Measurements from ENCODE around the gene EYA2.
"Not testable (repeated sequence)": the region's sequence is repeated elsewhere in the genome, so short reads cannot be mapped to it uniquely, and the experiment has no call there.

EYA2 gene

DNA sequence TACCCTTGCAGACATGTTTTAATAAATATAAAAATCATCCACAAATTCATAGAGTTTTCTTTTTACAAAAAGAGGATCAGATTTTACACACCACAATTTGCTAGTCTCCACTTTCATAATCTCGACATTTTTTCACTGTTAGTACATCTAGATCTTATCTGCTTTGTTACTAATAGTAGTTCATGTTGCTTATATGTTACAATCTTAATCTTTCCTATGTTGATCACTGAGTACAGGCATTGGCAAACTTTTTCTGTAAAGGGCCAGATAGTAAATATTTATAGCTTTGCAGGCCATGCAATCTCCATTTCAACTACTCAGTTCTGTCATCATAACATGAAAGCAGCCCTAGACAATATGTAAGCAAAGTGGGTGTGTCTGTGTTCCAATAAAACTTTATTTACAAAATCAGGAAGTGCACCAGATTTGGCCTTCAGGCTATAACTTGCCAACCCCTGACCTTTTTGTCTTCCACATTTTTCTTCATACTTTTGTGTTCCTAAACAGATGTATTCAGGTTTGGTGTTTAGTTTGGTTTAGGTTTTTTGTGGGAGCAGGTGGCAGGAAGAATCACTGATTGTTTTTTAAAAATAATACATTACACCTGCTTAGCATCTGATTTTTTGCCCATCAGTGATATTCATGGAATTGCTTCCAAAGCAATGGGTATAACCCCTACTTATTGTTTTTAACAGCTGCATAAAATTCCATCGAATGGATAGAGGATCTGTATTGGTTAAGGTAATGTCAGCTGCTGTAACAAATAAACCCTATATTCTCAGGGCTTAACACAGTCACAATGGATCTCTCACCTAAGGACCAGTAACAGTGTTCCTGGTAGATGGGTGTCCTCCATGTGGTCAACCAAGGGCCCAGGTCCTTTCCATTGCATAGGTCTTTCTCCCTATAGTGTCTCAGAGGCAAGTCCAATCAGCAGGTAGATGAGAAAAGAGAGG lies 61.2 kb downstream of the EYA2 start:
- DNase-seq (ENCODE audit: low spot score) = peak; percentile 40

DNA sequence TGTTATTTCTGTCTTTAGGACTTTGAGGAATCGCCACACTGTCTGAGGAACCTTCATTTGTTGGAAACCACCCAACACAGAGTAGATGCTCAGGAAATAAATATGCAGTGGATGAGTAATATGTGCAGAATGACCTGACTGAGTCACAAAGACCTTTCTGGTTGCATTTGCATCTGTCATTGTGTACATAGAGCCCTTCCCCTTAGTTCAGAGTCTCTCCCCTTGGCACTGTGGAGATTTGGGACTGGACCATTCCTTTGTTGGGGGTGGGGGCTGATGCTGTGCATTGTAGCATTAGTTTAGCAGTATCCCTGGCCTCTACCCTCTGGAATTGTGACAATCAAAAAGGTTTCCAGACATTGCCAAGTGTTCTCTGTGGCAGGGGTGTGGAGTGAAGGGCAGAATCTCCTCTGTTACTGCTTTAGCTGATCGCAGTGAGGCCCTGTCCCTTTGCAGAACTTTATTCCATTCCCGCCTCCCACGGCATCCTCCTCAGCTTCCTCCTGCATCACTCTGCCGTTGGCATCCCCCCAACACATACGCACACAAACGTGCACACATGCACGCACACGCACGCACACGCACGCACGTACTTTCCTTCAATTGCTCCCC lies 64.5 kb downstream of the EYA2 start:
- DNase-seq (ENCODE audit: low spot score) = no peak

DNA sequence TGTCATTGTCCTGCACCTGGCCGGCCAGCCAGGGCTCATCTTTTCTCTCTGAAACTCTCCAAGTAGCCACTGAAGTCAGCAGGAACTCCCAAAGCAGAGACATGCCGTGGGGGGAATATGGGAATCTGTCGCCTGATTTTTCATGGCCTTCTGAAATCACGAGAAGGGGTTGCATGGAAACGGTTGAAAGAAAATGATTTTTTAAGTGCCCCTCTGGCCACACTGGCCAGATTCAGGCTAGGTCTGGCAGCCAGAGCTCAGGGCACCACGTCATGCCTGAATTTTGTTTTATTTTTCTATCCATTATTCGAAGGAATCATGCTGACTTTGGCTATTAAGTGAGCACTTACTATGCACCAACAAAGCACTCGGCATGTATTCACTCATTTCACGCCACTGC lies 65.2 kb downstream of the EYA2 start:
- no peak for DNase-seq (ENCODE audit: low spot score)

DNA sequence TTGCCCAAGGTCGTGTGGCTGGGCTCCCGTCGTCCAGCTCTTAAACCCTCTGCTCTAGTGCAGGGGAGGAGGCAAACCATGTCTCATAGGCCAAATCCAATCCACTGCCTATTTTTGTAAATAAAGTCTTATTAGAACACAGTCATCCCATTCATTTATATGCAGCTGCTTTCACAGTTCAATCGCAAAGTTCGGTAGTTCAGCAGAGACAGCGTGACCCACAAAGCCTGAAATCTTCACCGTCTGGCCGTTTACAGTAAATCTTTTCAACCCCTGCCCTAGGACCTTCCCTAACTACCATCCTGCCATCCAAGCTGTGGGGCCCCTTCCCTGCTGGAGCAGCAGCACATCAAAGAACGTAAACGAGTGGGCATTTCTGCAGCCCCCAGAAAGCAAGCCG lies 65.9 kb downstream of the EYA2 start:
- no peak for DNase-seq (ENCODE audit: low spot score)

DNA sequence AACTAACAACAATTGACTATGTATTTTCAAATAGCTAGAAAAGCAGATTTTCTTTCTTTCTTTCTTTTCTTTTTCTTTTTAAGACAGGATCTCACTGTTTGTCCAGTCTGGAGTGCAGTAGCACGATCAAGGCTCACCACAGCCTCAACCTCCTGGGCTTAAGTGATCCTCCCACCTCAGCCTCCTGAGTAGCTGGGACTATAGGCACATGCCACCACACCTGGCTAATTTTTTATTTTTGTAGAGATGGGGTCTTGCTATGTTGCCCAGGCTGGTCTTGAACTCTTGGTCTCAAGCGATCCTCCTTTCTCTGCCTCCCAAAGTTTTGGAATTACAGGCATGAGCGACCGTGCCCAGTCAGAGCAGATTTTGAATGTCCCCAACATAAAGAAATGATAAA lies 67.3 kb downstream of the EYA2 start:
- not testable (repeated sequence) for DNase-seq (ENCODE audit: low spot score)

DNA sequence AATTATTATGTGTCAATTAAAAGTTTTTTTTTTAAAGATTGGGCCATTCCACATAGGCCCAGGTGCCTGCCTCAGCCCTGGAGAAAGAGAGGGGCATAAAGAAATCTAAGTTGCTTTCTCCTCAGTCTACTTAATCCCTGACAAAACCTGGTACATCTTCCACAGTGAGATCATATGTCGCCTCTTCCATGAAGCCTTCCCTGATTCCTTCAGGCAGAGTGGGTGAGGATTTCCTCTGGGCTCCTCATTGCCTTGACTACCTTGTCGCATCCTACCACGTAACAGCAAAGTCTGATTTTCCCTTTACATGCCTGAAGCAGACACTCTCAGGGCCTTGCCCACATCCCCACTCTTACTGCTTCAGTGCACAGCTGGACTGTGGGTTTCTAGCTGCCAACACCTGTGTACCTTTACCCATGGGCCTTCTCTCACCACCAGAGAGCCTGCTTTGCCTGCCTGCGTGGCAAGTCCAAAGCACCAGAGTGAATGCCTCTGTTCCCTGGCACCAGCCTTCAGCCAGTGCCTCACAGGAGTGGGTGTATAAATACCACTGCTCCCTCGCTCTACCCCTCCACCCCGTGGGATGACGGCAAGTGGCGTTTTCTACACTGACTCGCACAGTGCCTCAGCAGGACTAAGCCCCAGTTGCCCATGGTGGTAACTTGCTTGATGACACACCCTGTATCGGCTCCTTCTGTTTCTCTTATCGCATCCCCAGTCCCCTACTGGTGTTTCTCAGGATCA lies 68.0 kb downstream of the EYA2 start:
- no peak for DNase-seq (ENCODE audit: low spot score)

DNA sequence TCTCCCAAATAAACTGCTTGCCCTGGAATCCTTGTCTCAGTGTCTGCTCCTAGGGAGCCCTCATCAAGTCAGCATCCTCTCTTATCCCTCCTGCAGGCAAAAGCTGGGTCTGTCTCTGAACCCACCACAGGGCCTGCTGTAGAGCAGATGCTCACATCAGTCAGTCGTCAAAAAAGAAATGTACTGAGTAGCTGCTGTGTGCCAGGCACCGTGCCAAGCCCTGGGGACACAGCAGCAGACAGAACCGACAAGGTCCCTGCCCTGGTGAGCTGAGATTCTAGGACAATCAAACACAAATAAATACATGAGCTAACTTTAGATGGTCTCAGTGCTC lies 68.5 kb downstream of the EYA2 start:
- no peak for DNase-seq (ENCODE audit: low spot score)

DNA sequence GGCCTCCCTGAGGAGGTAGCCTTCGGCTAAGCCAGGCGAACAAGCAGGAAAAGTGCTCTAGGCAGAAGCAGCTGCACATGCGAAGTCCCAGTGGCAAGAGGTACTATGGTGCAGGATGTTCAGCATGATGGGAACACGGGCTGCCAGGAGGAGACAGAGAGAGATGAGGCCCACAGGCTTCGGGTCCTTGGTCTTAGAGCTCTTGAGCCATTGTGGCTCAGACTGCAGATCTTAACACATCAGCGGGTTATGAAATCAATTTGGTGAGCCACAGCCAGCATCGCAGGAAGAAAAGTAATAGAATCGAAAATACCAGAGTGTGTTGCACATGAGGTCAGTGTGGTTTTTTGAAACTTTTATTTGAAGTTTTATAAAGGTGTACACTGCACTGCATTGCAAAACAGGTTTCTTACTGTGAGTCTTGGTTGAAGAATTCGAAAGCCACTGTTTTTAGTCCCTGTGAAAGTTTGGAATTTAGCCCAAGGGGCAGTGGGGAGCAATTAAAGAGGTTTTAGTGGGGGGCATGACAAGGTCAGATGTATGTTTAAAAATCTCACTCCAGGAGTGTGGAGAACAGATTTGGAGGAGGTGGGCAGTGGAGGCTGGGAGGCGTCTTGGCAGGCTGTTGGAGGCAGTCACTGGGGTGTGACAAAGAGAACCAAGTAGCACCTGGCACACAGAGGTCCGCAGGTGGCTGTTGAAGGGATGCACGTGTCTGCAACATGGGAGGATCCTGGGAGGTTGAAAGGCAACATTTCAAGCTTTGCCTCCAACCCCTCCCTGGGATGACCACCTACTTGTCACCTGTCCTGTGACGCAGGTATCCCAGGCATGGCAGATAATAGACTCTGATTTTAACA lies 69.3 kb downstream of the EYA2 start:
- DNase-seq (ENCODE audit: low spot score) = peak; percentile 5

DNA sequence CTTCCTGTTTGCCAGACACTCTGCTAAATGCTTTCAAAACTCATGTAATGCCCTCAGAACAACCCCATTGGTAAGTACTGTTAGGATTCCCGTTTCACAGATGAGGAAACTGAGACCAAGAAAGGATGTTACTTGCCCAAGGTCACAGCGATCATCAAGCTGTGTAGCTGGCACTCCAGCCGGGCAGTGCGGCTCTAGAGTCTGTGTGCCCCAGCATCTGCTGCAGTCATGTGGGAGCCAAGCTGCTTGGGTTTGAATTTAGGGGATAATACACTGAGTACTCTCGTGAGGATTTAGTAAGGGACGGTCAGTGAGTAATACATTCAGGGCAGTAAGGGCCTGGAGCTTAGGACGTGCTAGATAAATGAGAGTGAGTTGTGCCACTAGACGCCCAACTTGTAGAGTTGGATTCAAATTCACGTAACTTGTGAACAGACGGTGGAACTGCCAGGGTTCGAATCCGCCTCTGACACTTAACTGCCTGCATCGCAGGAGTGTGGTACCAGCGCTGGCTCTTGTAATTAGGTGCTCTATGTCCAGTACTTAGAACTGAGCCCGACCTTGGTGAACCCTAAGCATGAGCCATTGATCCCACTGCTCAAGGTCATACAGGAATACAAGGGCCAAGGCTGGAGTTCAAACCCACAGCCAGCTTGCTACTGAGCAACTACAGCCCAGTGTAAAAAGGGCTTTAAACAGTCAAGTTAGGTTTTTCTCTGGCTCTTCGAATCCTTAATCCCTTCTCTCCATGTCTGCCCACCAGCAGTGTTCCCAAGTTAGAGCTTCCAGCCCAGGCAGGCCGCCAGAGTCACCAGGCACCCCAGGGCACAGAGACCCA lies 70.2 kb downstream of the EYA2 start:
- DNase-seq (ENCODE audit: low spot score) = no peak

DNA sequence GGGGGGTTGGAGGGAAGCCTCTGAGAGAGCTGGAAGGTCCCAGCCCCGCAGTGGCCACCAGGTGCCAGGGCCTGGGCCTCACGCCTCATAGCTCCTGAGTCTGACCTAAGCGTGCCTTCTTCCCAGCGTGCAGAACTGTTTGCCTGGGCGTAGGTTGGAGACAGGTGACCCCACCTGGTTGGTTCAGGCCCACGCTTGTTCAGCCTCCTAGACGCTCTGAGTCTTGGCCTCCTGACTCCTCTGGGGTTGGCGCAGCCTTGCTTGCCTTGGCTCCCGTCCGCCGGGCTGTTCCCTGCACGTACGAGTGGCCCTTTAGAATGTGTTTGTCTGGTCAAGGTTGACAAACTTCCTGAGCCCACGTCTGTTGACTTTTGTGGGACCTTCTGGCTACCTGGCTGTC lies 70.8 kb downstream of the EYA2 start:
- no peak for DNase-seq (ENCODE audit: low spot score)

DNA sequence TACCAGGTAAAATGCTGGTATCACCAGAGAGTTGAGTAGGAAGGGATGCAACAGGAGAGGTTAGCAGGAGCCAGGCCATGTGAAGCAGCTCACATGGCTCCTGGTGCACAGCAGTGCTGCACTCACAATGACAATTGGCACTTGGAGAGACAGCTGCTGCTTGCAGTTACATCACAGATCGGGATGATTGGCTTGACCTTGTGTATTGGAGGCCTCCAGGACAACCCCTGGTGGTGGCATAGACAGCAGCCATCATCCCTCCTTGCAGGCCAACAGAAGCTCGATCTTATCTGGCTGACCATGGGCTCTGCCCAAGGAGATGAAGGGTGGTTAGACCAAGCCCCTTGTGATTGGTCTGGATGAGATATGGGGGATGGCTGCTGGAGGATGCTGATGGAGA lies 73.0 kb downstream of the EYA2 start:
- DNase-seq (ENCODE audit: low spot score) = no peak

DNA sequence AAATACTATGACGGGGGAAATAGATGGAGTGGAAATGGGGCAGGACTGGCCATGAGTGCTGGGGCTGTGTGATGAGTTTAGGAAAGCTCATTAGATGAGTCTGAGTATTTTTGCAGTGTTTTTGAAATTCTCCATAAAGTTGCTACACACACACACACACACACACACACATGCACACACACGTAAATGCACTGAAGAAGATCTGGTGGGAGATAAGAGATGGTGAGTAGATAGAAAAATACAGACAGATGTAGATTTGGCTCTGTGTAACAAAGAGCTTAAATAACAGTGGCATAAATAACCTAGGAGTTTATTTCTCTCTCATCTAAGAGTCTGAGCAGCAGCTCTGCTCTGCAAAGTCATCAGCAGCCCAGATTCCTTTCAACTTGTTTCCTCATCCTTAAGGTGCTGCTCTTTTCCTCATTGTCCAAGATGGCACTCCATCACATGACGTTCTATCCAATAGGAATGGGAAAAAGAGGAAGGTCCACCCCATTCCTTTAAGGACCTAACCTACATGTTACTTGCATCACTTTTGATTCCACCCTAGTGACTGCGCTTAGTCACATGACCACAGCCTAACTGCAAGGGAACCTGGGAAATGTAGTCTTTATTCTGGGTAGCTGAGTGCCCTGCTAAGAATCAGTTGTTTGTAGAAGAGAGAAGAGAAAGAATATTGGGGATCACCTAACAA lies 76.4 kb downstream of the EYA2 start:
- DNase-seq (ENCODE audit: low spot score) = peak; percentile 64

DNA sequence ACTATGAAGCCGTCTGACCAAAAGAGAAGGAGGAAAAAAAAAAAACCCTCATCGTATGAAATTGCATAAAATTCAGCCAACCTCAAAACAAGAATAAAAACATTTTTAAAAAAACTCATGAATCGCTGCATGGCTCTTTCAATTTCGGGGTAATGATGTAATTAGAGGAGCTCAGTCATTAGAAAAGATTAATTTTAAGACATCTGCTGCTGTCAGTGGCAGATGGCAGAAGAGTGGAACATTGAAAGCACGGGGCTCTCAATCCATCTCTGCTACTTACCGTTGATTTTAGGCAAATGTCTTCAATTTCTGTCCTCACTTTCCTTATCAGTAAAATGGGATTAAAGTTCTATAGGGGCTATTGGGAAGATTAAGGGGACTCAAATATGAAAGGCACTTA lies 79.1 kb downstream of the EYA2 start:
- DNase-seq (ENCODE audit: low spot score) = no peak

DNA sequence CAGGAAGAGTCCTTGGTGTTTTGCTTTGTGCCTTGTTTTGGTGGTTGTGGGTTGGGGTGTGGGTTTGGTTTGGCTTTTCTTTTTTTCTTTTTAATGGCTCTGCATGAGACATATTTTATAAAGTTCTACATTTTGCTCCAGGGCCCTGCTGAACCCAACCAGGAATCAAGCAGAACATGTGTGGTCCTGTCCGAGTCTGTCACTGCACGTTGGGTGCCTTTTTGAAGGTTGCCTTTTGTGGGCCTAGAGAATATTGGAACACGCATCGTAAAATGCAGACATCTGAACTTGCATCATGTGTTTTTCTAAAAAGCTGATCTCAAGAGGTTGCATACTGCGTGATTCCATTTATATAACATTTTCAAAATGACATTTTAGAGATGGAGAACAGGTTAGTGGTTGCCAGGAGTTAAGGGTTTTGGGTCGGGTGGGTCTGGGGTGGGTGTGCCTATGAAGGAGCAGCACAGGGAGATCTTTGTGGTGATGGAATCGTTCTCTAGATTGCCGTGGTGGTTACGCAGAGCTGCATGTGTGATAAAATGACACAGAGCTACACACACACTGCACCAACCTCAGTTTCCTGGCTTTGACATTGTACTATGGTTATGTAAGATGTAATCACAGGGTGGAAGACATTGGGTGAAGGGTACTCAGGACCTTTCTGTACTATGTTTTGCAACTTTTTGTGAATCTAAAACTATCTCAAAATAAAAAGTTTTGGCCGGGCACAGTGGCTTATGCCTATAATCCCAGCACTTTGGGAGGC lies 80.2 kb downstream of the EYA2 start:
- DNase-seq (ENCODE audit: low spot score) = no peak

DNA sequence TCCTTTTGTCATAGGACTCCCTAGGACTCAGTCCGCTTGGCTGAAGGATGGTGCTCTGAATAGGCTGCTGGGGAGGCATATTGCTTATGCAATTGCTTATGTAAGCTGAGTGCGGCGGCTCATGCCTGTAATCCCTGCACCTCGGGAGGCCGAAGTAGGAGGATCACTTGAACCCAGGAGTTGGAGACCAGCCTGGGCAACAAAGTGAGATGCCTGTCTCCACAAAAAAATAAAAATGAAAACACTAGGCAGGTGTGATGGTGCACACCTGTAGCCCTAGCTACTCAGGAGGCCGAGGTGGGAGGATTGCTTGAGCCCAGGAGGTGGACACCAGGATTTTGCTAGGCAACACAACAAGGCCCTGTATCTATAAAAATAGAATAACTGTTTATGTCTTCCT lies 81.3 kb downstream of the EYA2 start:
- DNase-seq (ENCODE audit: low spot score) = no peak

DNA sequence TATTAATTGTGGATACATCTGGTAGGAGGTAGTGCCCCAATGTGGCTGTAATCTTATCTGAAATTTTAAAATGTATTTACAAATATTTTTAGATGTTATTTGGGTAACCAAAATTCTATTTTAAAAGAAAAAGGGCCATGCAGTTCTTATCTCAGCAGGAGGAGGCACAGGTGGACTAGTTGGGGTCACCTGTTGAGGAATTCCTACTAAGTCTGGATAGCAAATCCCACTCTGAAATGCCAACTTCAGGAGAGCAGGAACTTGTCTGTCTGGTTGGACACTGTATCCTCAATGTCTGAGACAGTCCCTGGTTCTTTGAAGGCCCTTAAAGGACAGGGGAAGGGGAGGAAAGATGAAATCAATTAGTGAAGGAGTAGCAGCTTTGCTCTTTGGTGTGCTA lies 82.6 kb downstream of the EYA2 start:
- no peak for DNase-seq (ENCODE audit: low spot score)

DNA sequence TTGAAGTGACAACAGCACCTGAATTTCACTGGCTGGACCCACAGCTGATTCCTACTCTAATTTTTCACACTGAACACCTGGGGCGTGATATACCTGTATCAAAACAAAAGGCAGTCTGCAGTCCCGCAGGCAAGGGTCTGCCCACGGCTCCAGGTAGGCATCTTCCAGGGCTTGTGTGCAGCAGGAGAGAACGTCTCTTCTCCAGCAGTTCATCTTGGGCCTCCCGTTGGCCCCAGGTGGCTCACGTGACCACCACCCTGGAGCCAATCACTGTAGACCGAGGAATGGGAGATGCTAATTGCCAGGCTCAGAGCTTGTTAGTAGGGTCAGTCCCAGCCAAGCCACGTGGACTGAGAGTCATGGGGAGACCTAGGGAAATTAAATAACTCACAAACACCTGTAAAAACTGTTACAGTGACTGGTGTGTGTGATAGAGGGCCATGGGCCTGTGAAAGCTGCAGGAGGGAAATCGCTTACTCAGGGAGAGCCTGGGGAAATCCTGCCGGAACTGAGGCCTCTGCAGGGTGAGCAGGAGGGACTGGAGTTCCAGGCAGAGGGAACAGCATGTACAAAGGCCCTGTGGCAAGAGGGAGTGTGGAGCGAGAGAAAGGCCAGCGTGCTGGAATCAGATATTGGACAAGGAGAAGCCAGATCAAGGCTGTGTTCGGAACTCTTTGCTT lies 83.4 kb downstream of the EYA2 start:
- DNase-seq (ENCODE audit: low spot score) = no peak

DNA sequence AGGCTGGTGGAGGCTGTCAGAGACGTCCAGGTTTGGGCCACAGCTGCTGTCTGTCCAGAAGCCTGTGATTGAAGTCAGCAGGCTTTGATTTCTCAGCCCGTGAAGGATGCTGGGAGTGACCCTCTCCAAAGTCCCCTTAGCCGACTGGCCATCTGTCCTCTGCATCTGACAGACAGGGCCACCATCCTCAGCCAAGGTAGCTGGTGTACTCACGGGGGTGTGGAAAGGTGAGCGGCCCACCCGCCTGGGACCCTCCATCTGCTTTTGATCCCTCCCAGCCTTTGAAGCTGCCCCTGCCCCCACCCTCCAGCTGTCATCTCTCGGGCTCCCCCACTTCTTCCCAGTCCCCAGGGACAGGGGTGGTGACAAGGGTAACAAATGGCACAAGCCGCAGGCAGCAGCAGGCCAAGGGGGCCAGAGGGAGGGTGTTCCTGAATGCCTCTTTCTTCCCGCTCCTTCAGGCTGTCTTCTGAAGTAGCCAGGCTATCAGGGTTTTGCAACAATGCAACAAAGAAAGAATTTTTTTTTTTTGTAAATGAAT lies 84.4 kb downstream of the EYA2 start:
- DNase-seq (ENCODE audit: low spot score) = no peak

Measured in NAMALWA (cell line).